ENCODE results near the gene MRPS9. TPM values are rescaled to one million over a fixed set of nuclear protein-coding genes. Genes with fewer than 3 reads are reported as not detected.

MRPS9 gene
- total and polyA plus RNA-seq, 2 experiments from 2014 or later, result 64.7 to 78.9 TPM

DNA sequence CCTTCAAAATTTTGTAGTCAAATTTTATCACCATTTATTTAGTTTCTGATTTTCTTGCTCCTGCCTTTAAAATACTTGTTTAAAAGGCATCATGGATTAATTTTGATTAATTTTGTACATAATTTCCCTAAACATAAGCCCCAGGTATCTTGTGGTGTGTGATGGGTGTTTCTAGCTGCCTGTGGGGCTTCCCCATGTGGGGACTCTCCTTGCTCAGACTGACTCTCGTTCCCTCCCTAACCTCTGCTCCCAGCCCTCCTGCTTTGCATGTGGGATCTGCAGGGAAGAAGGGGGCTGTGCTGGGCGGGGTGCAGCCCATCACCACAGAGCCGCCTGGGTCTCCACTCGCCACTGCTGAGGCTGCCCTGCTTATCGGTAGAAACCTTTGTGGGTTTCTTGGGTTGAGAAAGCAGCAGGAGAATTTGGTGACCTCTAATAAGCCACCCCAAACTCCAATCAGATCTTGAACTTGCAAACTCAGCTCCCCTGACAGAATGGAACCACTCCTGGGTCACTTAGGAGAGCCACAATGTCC lies 72.5 kb downstream of the MRPS9 start:
- peaks cover 25% of the 10 kb centered on the region for H3K4me1 Mint-ChIP-seq
- H3K79me2 ChIP-seq (replicated peaks; ENCODE audit: insufficient read depth), result no peaks in the 10 kb centered on the region
- TF ChIP-seq EZH2 (IDR thresholded peaks at IDR 0.05; ENCODE audit: low read depth, unreplicated experiment) (no peak), ZNF114 (CRISPR knock-in tag; IDR thresholded peaks at IDR 0.05) (no peak), STAT1 (IDR thresholded peaks at IDR 0.05; ENCODE audit: unreplicated experiment) (no peak), ZNF331 (CRISPR knock-in tag; IDR thresholded peaks at IDR 0.05; ENCODE audit: low read depth) (no peak), JUNB (IDR thresholded peaks at IDR 0.05; ENCODE audit: unreplicated experiment) (no peak), NANOG (IDR thresholded peaks at IDR 0.05; ENCODE audit: borderline replicate concordance) (no peak), CREB1 (CRISPR knock-in tag; IDR thresholded peaks at IDR 0.05; ENCODE audit: low read depth) (no peak), EZH2phosphoT487 (IDR thresholded peaks at IDR 0.05; ENCODE audit: unreplicated experiment) (no peak), POLR2AphosphoS5 (IDR thresholded peaks at IDR 0.05; ENCODE audit: low read depth) (no peak), REST (IDR thresholded peaks at IDR 0.05; ENCODE audit: unreplicated experiment) (no peak)
- TF ChIP-seq, protein P1, sequence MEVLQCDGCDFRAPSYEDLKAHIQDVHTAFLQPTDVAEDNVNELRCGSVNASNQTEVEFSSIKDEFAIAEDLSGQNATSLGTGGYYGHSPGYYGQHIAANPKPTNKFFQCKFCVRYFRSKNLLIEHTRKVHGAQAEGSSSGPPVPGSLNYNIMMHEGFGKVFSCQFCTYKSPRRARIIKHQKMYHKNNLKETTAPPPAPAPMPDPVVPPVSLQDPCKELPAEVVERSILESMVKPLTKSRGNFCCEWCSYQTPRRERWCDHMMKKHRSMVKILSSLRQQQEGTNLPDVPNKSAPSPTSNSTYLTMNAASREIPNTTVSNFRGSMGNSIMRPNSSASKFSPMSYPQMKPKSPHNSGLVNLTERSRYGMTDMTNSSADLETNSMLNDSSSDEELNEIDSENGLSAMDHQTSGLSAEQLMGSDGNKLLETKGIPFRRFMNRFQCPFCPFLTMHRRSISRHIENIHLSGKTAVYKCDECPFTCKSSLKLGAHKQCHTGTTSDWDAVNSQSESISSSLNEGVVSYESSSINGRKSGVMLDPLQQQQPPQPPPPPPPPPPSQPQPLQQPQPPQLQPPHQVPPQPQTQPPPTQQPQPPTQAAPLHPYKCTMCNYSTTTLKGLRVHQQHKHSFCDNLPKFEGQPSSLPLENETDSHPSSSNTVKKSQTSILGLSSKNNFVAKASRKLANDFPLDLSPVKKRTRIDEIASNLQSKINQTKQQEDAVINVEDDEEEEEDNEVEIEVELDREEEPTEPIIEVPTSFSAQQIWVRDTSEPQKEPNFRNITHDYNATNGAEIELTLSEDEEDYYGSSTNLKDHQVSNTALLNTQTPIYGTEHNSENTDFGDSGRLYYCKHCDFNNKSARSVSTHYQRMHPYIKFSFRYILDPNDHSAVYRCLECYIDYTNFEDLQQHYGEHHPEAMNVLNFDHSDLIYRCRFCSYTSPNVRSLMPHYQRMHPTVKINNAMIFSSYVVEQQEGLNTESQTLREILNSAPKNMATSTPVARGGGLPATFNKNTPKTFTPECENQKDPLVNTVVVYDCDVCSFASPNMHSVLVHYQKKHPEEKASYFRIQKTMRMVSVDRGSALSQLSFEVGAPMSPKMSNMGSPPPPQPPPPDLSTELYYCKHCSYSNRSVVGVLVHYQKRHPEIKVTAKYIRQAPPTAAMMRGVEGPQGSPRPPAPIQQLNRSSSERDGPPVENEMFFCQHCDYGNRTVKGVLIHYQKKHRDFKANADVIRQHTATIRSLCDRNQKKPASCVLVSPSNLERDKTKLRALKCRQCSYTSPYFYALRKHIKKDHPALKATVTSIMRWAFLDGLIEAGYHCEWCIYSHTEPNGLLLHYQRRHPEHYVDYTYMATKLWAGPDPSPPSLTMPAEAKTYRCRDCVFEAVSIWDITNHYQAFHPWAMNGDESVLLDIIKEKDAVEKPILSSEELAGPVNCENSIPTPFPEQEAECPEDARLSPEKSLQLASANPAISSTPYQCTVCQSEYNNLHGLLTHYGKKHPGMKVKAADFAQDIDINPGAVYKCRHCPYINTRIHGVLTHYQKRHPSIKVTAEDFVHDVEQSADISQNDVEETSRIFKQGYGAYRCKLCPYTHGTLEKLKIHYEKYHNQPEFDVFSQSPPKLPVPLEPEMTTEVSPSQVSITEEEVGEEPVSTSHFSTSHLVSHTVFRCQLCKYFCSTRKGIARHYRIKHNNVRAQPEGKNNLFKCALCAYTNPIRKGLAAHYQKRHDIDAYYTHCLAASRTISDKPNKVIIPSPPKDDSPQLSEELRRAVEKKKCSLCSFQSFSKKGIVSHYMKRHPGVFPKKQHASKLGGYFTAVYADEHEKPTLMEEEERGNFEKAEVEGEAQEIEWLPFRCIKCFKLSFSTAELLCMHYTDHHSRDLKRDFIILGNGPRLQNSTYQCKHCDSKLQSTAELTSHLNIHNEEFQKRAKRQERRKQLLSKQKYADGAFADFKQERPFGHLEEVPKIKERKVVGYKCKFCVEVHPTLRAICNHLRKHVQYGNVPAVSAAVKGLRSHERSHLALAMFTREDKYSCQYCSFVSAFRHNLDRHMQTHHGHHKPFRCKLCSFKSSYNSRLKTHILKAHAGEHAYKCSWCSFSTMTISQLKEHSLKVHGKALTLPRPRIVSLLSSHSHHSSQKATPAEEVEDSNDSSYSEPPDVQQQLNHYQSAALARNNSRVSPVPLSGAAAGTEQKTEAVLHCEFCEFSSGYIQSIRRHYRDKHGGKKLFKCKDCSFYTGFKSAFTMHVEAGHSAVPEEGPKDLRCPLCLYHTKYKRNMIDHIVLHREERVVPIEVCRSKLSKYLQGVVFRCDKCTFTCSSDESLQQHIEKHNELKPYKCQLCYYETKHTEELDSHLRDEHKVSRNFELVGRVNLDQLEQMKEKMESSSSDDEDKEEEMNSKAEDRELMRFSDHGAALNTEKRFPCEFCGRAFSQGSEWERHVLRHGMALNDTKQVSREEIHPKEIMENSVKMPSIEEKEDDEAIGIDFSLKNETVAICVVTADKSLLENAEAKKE (CRISPR knock-in tag; IDR thresholded peaks at IDR 0.05), result no peak
- TF ChIP-seq, protein P2, sequence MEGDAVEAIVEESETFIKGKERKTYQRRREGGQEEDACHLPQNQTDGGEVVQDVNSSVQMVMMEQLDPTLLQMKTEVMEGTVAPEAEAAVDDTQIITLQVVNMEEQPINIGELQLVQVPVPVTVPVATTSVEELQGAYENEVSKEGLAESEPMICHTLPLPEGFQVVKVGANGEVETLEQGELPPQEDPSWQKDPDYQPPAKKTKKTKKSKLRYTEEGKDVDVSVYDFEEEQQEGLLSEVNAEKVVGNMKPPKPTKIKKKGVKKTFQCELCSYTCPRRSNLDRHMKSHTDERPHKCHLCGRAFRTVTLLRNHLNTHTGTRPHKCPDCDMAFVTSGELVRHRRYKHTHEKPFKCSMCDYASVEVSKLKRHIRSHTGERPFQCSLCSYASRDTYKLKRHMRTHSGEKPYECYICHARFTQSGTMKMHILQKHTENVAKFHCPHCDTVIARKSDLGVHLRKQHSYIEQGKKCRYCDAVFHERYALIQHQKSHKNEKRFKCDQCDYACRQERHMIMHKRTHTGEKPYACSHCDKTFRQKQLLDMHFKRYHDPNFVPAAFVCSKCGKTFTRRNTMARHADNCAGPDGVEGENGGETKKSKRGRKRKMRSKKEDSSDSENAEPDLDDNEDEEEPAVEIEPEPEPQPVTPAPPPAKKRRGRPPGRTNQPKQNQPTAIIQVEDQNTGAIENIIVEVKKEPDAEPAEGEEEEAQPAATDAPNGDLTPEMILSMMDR (conservative IDR thresholded peaks at IDR 0.05; ENCODE audit: low read depth in 2 of 2), result no peak
- TF ChIP-seq, protein P3, sequence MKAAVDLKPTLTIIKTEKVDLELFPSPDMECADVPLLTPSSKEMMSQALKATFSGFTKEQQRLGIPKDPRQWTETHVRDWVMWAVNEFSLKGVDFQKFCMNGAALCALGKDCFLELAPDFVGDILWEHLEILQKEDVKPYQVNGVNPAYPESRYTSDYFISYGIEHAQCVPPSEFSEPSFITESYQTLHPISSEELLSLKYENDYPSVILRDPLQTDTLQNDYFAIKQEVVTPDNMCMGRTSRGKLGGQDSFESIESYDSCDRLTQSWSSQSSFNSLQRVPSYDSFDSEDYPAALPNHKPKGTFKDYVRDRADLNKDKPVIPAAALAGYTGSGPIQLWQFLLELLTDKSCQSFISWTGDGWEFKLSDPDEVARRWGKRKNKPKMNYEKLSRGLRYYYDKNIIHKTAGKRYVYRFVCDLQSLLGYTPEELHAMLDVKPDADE (IDR thresholded peaks at IDR 0.05), result no peak
- no peaks in the 10 kb centered on the region for H3F3A ChIP-seq (replicated peaks; ENCODE audit: low read depth)
- H3K4me1 ChIP-seq (ENCODE audit: insufficient read depth), result peaks cover 16% of the 10 kb centered on the region
- no peaks in the 10 kb centered on the region for H4K20me1 ChIP-seq (replicated peaks; ENCODE audit: insufficient read depth)
- no peaks in the 10 kb centered on the region for H3K9me2 ChIP-seq (ENCODE audit: insufficient read depth)
- H3K36me3 Mint-ChIP-seq (ENCODE audit: low read depth), result no peaks in the 10 kb centered on the region
- H3K27me3 Mint-ChIP-seq (ENCODE audit: insufficient read depth, low read depth, poor library complexity), result peaks cover 14% of the 10 kb centered on the region
- H3K4me2 ChIP-seq, result no peak overlapping the region
- DNase-seq (ENCODE audit: low spot score), result no peak
- no peak for ATAC-seq
- H3K36me3 ChIP-seq (ENCODE audit: insufficient read depth), result no peaks in the 10 kb centered on the region
- H2AFZ ChIP-seq, result no peak overlapping the region
- H3K27me3 ChIP-seq (ENCODE audit: insufficient read depth), result no peaks in the 10 kb centered on the region
- H3K27ac ChIP-seq (ENCODE audit: low read depth), result no peak overlapping the region
- no peaks in the 10 kb centered on the region; the same call in 2 of the 3 replicates for H3K9me3 Mint-ChIP-seq
- no peak overlapping the region for H3K27ac Mint-ChIP-seq
- H3K4me3 ChIP-seq, result no peak overlapping the region
- H3K4me3 Mint-ChIP-seq, result no peak overlapping the region

Data from GM23338 (cell line).